ENCODE measurements around the gene COX6B2.

DNA sequence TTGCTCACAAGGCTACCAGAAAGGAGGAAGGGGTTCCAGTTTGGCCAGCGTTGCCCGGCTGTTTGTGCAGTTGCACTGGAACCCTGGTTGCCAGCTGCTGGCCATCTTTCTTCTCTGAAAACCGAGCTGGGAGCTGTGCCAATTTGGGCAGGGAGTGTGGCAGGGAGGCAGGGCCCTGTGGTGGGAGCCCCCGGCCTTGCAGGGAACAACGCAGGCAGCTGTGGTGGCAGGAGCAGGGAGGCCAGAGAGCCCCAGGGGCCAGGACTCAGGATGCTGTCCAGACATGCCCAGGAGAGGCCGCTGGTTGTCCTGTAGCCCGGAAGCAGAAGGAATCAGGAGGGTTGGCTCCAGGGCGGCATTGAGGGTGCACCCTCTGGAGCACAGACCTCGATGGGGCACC lies 10.1 kb downstream of the COX6B2 start:
- TF ChIP-seq, protein P1, sequence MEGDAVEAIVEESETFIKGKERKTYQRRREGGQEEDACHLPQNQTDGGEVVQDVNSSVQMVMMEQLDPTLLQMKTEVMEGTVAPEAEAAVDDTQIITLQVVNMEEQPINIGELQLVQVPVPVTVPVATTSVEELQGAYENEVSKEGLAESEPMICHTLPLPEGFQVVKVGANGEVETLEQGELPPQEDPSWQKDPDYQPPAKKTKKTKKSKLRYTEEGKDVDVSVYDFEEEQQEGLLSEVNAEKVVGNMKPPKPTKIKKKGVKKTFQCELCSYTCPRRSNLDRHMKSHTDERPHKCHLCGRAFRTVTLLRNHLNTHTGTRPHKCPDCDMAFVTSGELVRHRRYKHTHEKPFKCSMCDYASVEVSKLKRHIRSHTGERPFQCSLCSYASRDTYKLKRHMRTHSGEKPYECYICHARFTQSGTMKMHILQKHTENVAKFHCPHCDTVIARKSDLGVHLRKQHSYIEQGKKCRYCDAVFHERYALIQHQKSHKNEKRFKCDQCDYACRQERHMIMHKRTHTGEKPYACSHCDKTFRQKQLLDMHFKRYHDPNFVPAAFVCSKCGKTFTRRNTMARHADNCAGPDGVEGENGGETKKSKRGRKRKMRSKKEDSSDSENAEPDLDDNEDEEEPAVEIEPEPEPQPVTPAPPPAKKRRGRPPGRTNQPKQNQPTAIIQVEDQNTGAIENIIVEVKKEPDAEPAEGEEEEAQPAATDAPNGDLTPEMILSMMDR (IDR thresholded peaks at IDR 0.05) = no peak
- TF ChIP-seq POLR2A (IDR thresholded peaks at IDR 0.05) = no peak

All from uterus (tissue), 2 donors.